Hematopoietic multipotent progenitor cell (in vitro differentiated cells): Measurements from ENCODE around the gene ANKMY1. TPM values are rescaled to one million over a fixed set of nuclear protein-coding genes. Genes with fewer than 3 reads are reported as not detected.

Source experiments
- DNase-seq, 3 donors: peaks; one replicate each; pipeline ENCODE4 v3.0.0-alpha.2; 2011 to 2015; ENCODE audit warnings: low read depth in 2 of 3, low spot score in 2 of 3
- total RNA-seq: library from RNA; depleted of rRNA; stranded (reverse); fragments of >200 nt; gene quantifications from one replicate; pipeline ENCODE4 v1.2.3, GENCODE V29; 2012

ANKMY1 gene
- total RNA-seq, 1 donor, result 24.2 TPM

GRCh38 chr2:240440251-240440650, 117.5 kb downstream of the ANKMY1 start:
- no peak for DNase-seq

DNA sequence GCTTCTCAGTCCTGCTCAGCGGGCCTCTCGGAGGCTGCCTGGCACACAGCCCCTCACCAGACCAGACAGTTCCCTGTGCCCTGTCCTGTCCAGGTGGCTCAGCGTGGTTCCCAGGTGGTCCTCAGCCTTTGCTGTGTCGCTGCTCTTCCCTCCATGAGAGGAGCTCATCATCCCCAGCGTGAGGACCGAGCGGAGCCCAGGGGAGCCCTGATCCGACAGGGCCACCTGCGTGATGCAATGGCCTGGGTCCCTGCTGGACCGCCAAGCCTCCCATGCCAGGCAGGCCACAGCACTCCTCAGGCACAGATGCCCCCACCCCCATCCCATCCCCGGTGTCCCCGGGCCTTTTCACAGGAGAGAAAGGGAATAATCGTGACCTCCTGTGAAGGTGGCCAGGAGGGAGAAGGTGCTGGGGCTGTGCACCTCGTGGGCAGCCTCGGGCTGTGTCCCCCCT, 118.1 kb downstream of the ANKMY1 start:
- DNase-seq, result no peak

DNA sequence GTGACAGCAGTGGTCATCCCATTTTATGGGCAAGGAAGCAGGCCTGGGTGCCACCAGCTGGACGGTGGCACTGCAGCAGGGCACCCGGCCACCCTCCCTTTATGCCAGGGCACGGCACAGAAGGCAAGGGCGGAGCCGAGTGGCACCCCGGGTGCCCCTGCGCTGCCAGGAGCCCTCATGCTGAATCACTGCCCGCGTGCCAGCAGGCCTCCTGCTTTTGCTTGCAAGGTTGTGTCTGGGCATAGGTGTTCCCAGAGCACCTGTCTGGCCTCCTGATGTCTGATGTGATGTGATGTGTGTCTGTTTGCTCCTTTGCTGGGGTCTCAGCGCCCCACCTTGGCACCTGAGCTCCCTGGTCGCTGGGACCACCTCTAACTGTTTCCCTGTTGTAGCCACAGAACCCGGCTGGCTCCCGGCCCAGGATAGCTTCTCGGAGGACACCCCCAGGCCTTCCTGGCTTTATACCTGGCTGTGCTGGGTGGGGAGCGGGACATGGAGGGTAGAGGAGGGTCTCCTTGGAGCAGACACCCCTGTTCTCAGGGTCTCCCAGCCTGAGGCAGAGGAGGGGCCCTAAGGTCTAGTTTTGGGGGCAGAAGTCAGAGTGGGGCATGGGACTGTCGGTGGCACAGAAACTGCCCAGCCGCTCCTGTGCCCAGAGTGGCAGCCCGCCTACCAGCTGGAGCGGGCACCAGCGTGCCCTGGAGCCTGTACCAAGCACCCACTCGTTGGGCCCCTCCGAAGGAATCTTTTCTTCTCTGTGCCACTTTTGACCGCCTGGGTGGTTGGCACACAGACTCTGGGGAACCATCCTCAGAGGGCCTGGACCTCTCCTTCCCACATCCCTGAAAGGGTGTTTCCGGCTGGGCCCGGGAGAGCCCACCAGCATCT, 118.7 kb downstream of the ANKMY1 start:
- DNase-seq, result no peak

DNA sequence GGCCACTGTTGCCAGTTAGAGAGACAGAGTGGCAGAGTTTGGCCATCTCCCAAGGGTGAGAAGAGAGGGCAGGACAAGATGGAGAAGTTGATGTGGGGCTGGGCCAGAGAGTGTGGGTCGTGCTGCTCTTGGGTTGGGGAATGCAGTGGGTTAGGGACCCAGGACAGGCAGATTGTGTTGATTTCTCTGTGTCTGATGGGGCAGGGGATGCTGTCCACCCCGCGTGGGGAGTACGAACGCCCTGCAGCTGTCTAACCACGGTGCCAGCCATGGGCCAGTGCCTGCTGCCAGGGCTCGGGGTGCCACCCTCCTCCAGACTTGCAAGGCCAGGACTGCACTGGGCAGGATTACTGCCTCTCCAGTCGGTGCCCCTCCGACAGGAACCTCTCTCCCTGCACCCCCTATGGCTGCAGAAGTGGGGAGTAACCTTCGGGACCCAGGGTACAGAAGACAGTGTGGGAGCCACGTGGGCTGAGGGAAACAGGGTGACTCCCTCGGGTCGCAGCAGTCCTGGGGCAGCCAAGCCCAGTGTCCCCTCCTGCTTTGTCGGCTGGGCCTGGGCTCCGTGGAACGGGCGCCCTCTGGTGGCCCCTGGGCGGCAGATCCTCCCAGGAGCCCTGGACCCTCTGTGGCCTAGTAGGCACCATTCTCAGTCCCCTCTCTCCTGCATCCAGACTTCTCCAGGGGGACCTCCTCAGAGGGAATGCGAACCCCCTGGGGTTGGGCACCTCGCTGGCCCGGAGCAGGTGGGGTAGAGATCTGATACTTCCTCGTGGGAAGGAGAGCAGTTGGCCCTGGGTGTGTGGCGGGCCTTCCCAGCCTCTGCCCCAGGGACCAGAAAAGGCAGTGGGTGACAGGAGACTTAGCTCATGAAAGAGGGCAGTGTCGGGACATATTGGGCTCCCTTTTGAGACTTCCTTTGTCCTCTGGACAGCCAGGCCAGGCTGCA, 119.7 kb downstream of the ANKMY1 start:
- DNase-seq, result peak; percentile 57 to 75 (median 60)

GRCh38 chr2:240437551-240437860, 120.3 kb downstream of the ANKMY1 start:
- DNase-seq, result no peak

DNA sequence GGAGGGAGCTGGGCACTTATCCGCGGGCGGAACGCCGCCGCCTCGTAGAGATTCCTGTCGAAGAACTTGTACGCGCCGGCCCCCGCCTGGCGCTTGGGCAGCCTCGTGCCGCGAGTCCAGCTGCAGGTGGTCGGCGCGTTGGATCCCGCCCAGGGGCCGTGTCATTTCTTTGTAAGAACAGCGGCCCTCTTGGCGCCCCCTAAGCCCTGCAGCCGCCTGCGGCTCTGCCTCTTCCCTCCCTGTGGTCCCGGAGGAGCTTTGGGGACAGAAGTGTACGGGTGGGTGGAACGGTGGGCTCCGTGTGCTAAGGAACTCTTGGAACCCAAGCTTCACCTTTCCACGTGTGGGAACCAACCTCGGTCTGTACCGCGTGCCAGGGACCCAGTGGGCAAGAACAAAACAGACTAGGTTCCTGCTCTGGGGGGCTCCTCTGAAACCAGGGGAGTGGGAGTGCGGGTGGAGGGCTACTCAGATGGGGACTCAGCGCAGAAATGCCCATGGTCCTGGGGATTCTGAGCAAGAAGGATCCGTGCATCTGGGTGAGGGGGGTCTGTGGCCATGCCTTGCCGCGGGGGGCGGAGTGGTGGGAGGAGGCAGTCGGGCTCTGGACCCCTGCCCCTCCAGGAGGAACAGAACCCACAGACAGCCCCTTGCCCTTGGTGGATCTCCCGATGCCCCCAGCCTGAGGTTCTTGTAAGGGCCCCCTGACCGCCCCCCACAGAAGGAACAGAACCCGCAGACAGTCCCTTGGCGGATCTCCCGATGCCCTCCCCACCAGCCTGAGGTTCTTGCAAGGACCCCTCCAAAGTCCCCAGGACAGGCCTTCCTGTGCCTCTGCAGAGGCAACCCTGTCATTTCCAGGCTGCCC, 120.9 kb downstream of the ANKMY1 start:
- no peak for DNase-seq

DNA sequence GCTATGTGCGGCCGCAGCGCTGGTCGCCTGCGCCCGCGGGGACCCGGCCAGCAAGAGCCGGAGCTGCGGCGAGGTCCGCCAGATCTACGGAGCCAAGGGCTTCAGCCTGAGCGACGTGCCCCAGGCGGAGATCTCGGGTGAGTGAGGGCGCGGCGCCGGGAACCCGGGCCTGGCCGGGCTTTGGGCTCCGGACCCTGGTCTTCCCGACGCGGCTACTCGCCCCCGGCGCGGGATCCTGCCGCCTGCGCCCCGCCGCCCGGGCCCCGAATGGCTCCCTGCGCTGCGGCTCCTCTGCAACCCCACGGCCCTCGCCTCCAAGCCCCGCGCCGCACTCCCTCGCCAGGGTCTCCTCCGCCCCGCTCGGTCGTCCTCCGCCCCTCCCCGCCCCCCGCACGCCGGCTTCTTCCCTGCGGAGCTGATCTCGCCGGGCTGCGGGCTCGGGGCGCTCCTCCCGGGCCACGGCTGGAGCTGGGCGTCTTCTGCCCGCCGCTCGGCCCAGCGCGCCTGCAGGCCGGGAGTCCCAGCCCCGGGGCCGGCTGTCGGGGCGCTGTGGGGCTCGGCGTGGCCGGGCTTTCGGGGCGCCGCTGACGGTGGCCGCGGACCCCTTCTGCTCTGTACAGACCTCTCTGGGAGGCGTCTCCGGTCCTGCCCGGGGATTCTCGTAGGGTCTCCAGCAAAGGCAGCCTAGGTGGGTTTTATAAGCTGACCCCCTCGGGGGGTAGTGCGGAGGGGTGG, 121.7 kb downstream of the ANKMY1 start:
- no peak for DNase-seq

- DNase-seq, result peak in 2 of 3 donors; percentile 45 to 54
These were observed 122.3 kb downstream of the ANKMY1 start, which contains the start of gene GPC1 for GRCh38 chr2:240435457-240435947. GPC1 (plus strand) TSS chr2:240435663; CDS start chr2:240435919, 256 bp downstream.

DNA sequence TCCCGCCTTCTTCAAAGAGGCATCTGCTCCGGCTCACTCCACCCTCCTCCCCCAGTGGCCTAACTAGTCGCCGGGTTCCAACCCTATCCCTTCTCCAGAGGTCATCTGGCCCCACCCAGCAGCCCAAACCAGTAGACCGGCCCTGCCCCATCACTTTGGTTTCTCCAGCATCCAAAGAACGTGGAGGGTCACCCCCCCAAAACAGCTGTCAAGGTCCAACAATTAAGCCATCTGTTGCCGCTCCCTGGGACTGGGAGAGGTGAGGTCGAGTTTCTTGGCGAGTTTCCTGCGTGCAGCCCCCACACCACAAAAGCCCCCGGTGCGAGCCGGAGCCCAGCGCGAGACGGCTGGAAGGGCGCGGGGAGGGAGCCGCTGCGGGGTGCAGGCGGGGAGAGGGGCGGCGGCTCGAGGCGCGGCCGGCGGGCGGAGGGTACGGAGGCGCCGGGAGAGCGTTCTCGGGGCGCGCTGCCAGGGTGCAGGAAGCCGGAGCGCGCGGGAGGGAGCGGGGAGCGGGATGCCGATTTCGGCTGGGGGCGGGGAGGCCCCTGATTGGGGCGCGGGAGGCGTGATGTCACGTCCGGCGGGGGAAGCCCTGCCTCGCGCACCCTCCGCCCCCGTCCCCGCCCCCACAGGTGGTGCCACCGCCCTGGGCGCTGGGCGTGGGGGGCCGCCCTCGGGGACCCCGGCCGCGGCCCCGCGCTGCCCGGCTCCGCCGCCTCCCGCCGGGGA, 122.9 kb downstream of the ANKMY1 start:
- peak; percentile 60 to 83 (median 82) for DNase-seq

DNA sequence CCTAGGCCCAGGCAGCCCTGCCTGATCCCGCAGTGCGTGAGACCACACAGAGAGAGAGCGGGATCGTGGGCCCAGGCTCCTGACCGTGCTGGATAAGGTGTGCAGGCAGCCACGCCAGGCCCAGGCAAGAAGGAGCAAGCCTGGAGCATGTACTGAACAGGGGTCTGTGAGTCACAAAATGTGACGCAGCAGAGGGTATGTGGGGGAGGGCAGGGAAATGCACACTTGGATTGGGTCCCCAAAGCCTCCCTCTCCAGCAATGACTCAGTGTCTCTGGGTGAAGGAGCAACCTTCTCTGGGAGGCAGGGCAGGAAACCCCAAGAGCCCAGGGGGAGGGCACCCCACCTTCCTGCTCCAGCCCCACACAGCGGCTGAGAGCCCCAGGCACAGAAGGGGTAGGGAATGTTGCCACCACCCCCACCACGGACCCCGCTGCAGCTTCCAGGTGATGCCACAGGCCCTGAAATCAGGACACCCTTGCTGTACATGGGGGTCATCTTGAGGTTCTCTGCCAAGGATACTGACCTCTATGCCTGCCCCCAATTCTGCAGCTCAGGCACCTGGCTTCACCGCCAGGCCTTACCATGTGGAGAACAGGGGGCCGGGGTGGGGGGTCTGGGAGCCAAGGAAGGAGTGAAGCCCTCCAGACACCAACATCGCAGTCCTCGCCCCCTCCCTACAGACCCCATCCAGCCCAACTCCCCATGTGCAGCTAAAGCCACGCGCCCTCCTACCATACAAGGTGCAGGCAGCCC, 123.6 kb downstream of the ANKMY1 start:
- no peak for DNase-seq

GRCh38 chr2:240432820-240433801, 124.7 kb downstream of the ANKMY1 start:
- DNase-seq, result no peak

DNA sequence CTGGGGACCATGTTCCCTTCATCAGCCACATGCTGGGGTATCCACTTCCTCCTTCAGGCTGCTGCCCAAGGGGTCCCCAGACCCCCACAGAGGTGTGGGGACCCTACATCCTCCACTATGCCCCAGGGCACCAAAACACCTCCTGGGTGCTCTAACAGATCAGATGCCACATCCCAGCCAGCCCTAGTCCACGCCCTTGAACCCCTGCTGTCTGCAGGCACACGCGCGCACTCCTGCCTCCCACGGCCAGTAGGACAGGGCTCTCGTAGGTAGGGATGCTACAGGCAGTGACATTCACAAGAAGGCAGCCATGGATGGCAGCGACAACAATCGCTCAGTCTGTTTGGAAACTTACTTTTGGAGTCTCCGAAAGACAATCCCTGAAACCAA, 125.4 kb downstream of the ANKMY1 start:
- DNase-seq, result no peak

DNA sequence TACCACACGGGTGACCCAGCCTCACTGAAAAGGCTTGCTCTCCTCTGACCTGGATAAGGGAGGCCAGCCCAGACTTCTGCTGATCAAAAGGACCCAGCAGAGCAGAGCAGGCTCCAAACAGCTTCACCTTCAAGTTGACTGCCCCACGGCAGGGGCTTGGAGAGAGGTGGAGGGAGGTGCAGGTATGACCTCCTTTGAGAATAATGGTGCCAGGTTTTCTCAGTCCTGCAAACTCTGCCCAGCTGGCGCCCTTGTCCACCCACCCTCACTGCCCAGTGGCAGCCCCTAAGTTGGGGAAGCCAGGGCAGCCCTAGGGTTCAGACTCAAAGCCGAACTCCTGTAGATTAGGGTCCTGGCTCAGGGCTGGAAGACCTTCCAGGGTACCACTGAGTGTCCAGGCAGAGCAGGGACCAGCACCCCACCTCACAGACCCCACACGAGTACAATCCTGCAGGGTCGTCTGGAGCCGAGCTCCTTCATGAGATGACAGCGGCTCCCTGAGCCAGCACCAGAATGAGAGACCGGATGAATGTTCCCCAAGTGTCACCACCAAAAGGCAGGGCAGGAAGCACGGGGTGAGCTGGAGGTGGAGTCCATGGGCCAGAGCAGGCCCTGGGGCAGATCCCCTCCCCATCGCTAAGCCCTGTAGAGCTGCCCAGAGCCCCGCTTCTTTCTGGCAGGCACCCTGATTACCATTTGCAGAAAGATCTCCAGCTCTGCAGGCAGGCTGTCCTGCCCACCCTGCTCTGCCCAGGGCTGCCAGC, 125.9 kb downstream of the ANKMY1 start:
- no peak for DNase-seq

- no peak for DNase-seq
These were observed 126.5 kb downstream of the ANKMY1 start for GRCh38 chr2:240431271-240431660.

DNA sequence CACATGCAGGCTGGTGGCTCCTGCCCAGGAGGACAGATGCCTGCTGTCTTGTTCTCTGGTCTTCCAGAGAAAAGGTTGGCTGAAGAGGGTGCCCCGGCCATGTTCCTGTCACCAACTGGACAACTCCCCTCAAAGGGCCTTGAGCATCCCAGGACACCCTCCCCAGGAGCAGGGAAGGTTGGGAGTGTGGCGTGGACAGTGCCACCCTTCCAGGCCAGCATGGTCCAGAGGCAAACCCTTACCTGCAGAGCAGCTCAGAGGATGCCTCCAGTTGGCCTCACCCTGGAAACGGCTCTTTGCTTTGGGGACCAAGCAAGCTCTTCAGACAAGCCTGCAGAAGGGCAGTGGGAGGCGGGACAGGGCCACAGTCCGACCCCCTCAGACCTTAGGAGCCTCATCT, 127.2 kb downstream of the ANKMY1 start:
- DNase-seq, result no peak

DNA sequence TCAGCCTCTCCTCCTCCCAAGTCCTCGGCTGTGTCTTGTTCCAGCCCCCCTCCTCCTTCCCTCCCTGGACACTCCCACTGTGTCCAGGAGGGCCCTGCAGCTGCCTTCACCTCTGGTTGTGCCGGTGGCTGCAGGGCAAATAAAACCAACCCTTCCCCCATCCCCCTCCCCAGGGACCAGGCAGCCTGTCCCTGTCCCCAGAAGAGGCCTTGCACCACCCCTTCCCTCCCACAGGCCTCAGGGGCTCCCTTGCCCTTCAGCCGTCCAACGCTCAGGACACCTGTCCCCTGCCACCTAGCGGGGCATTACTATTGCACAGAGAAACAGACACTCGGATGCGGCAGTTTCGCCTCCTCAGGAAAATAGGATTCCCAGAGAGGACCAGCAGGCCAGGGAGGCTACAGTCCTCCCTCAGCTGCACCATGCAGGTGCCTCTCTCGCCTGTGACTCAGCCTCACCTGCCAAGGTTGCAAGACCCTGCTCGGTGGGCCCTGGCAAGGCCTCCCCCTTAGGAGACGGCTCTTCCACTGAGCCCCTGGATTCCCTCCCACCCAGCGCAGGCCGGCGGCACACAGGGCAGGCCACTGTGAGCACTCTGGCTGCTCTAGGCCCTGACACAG, 127.8 kb downstream of the ANKMY1 start:
- DNase-seq, result no peak
